ENCODE results near the gene CNOT6.

DNA sequence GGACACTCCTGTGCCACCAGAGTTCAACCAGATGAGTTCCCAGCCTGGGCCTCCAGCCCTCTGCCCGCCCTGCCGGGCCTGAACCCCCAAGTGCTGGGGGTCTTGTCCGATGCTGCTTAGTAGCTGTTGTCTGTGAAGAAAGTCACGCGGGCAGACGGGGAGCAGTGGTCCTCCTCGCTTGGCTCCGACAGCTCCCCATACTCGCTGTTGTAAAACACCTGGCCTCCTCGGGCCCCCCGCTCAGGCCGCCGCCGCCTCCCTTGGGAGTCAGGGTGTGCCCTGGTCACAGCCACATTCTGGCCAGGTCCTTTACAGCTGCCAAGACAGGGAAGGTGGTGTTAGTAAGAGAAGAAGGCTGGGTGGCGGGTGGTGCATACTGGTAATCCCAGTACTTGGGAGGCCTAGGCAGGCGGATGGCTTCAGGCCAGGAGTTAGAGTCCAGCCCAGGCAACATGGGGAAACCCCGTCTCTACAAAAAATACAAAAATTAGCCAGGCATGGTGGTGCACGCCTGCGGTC, 109.0 kb downstream of the CNOT6 start:
- TF ChIP-seq, protein P1, sequence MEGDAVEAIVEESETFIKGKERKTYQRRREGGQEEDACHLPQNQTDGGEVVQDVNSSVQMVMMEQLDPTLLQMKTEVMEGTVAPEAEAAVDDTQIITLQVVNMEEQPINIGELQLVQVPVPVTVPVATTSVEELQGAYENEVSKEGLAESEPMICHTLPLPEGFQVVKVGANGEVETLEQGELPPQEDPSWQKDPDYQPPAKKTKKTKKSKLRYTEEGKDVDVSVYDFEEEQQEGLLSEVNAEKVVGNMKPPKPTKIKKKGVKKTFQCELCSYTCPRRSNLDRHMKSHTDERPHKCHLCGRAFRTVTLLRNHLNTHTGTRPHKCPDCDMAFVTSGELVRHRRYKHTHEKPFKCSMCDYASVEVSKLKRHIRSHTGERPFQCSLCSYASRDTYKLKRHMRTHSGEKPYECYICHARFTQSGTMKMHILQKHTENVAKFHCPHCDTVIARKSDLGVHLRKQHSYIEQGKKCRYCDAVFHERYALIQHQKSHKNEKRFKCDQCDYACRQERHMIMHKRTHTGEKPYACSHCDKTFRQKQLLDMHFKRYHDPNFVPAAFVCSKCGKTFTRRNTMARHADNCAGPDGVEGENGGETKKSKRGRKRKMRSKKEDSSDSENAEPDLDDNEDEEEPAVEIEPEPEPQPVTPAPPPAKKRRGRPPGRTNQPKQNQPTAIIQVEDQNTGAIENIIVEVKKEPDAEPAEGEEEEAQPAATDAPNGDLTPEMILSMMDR (IDR thresholded peaks at IDR 0.05), result no peak
- no peak for TF ChIP-seq POLR2AphosphoS5 (IDR thresholded peaks at IDR 0.05; ENCODE audit: low read depth, low read length)
